Left ventricle myocardium inferior (tissue), 1 donor: ENCODE measurements around the gene GINS1. TPM values are rescaled to one million over a fixed set of nuclear protein-coding genes. Genes with fewer than 3 reads are reported as not detected.

ENCODE experiments used
- DNase-seq: peaks from one replicate; pipeline ENCODE4 v3.0.0-alpha.2; 2020
- H3K27ac ChIP-seq: fragments of 200-600 bp; replicated peaks from 2 replicates; pipeline ENCODE4 v1.8.0; 2021
- H3K27me3 ChIP-seq: fragments of 200-600 bp; 2 replicates; pipeline ENCODE4 v1.8.0; 2021; ENCODE audit warnings: low read depth
- H3K36me3 ChIP-seq: fragments of 200-600 bp; 2 replicates; pipeline ENCODE4 v1.8.0; 2021
- H3K4me1 ChIP-seq: fragments of 200-600 bp; 2 replicates; pipeline ENCODE4 v1.8.0; 2021
- H3K4me3 ChIP-seq: fragments of 200-600 bp; 2 replicates; pipeline ENCODE4 v1.8.0; 2021; ENCODE audit warnings: mild to moderate bottlenecking, moderate library complexity
- H3K9me3 ChIP-seq: fragments of 200-600 bp; replicated peaks from 2 replicates; pipeline ENCODE4 v1.8.0; 2021
- intact Hi-C: fragments of 100-400 bp; cut with micrococcal nuclease; formaldehyde crosslinking; loops from one replicate; pipeline ENCODE4 v1.11.0; 2022
- total RNA-seq: library from RNA; stranded (reverse); fragmentation: NEBNext Ultra II Directional; extraction: Animal tissue kit (Norgen Biotek cat#: 25700); gene quantifications from one replicate; pipeline ENCODE4 v1.2.1, GENCODE V29; 2021
- TF ChIP-seq, protein P1 (sequence below): fragments of 200-600 bp; IDR thresholded peaks from 2 replicates; pipeline ENCODE4 v1.8.0; 2021; ENCODE audit warnings: antibody characterized with exemption, mild to moderate bottlenecking, borderline replicate concordance
- donor health status: DM: no; HTN: yes; CAD: no; lungs with severe emphysema.

The GINS1 gene
- total RNA-seq, 1 donor from 2014 or later = 0.41 TPM

DNA sequence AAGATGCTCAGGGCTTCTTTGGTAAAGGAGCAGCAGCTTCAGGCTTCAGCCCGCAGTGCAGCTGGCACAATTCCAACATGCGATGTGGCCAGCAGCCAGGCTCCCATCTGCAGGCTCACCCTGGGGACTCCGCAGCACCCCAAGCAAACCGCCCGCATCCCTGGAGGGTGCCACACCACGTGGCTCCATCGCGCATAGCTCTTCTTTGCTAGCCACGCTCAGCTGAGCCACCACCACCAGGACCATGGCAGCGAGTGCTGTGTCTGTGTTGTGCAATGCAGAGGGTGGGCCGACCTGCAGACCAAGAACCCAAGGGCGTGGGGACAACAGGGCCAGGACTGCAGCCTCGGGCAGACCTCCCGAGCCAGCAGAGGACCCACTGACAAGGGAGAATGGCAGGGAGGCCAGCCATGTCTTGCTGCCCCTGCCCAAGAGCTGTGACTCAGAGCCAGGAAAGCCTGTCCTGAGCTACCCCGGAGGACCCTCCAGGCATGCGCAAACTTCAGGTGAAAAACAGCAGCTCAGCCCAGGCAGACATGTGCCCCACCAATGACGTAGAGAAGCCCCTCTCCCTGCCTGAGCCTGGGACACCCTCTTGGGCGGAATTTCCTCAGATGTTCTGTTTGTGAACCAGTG is 87.8 kb downstream of the GINS1 start:
- DNase-seq = no peak
- no peaks in the 10 kb centered on the region for H3K36me3 ChIP-seq
- TF ChIP-seq, protein P1, sequence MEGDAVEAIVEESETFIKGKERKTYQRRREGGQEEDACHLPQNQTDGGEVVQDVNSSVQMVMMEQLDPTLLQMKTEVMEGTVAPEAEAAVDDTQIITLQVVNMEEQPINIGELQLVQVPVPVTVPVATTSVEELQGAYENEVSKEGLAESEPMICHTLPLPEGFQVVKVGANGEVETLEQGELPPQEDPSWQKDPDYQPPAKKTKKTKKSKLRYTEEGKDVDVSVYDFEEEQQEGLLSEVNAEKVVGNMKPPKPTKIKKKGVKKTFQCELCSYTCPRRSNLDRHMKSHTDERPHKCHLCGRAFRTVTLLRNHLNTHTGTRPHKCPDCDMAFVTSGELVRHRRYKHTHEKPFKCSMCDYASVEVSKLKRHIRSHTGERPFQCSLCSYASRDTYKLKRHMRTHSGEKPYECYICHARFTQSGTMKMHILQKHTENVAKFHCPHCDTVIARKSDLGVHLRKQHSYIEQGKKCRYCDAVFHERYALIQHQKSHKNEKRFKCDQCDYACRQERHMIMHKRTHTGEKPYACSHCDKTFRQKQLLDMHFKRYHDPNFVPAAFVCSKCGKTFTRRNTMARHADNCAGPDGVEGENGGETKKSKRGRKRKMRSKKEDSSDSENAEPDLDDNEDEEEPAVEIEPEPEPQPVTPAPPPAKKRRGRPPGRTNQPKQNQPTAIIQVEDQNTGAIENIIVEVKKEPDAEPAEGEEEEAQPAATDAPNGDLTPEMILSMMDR = no peak
- no peak overlapping the region for H3K4me3 ChIP-seq
- H3K4me1 ChIP-seq = no peaks in the 10 kb centered on the region
- intact Hi-C loops = no loop called here
- H3K27ac ChIP-seq = no peak overlapping the region
- H3K9me3 ChIP-seq = no peaks in the 10 kb centered on the region
- H3K27me3 ChIP-seq = no peaks in the 10 kb centered on the region

- H3K9me3 ChIP-seq = no peaks in the 10 kb centered on the region
- no peaks in the 10 kb centered on the region for H3K27me3 ChIP-seq
- intact Hi-C loops = no loop called here
- TF ChIP-seq, protein P1 = no peak
- no peaks in the 10 kb centered on the region for H3K36me3 ChIP-seq
- H3K4me1 ChIP-seq = no peaks in the 10 kb centered on the region
- DNase-seq = no peak
- H3K27ac ChIP-seq = no peak overlapping the region
- H3K4me3 ChIP-seq = no peak overlapping the region
Observed at GRCh38 chr20:25496165-25496967, 88.9 kb downstream of the GINS1 start.

- H3K27me3 ChIP-seq = no peaks in the 10 kb centered on the region
- no peak for DNase-seq
- intact Hi-C loops = no loop called here
- no peaks in the 10 kb centered on the region for H3K4me1 ChIP-seq
- no peak overlapping the region for H3K4me3 ChIP-seq
- no peaks in the 10 kb centered on the region for H3K9me3 ChIP-seq
- no peak overlapping the region for H3K27ac ChIP-seq
- no peaks in the 10 kb centered on the region for H3K36me3 ChIP-seq
- TF ChIP-seq, protein P1 = no peak
Observed at GRCh38 chr20:25496968-25497401, 89.5 kb downstream of the GINS1 start.

DNA sequence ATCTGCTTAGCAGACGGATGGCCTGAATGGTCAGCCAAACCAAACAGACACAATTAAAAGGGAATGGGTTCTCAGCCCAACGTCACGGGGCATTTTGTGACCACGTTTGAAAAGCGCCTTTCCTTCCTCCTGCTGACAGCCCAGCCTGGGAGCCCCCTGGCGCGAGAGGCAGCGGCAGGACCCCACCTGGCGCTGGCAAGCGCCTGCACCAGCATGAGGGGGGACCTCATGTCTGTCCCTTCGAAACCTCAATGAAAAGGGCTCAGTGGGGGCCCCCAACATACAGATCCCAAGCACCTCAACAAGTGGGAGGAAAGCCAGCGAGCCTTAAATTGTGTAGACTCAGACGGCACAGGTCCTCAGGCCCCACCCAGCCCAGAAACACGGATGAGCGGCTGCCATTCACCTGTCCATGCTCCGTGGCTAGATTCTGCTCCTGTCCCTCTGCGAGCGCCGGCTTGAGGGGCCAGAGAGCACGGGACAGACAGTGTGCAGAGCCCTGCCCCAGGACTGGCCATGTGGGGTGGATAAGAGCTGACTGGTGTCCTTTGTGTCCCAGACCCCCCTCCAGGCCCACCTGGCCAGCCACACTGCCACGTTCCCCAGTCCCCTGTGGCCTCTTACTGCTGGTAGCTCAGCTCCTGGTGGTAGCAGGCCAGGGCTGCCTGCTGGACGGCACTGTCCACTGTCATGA is 90.3 kb downstream of the GINS1 start:
- intact Hi-C loops = no loop called here
- no peak overlapping the region for H3K4me3 ChIP-seq
- no peaks in the 10 kb centered on the region for H3K9me3 ChIP-seq
- TF ChIP-seq, protein P1 = no peak
- no peaks in the 10 kb centered on the region for H3K27me3 ChIP-seq
- H3K27ac ChIP-seq = no peak overlapping the region
- DNase-seq = no peak
- H3K4me1 ChIP-seq = no peaks in the 10 kb centered on the region
- H3K36me3 ChIP-seq = peaks cover 2% of the 10 kb centered on the region

Other genes with a start within 250 kb of the GINS1 start
- gene ENTPD6, start 212.0 kb upstream of the GINS1 start, total RNA-seq = 106 TPM
- 218 TPM for gene PYGB, start 159.6 kb upstream of the GINS1 start, total RNA-seq
- 23.2 TPM for gene ABHD12, start 16.8 kb upstream of the GINS1 start, total RNA-seq
- gene NINL, start 177.9 kb downstream of the GINS1 start, total RNA-seq = 1.8 TPM
- gene NANP, start 216.3 kb downstream of the GINS1 start, total RNA-seq = 2.7 TPM